Measurements from ENCODE around the gene TMEM108. TPM values are rescaled to one million over a fixed set of nuclear protein-coding genes. Genes with fewer than 3 reads are reported as not detected.

Gene TMEM108
- polyA plus RNA-seq, 1 donor (not counting 4 experiments of a cell fraction or from before 2014, with no cell fraction given): not detected

DNA sequence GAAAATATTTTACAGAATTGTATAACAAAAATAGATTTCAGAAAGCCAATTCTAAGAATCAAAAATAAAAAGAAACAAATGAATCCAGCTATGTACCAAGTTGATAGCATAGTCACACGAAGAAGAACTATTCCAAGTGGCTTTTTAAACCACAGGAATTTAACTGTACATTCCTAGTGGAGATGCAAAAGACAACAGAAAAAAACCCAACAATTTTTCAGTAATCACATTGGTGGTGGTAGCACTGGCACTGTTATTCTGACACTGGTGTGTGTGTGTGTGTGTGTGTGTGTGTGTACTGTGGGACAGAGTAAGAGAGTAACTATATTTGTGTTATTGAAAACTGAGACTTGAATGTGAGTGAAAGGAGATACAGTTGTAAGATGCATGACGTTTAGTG is 370.8 kb downstream of the TMEM108 start:
- H3K9me1 ChIP-seq (ENCODE audit: control insufficient read depth, extremely low read depth, insufficient read depth, low read length): no peaks in the 10 kb centered on the region
- H4K20me1 ChIP-seq (ENCODE audit: control insufficient read depth, extremely low read depth, insufficient read depth, low read length): no peaks in the 10 kb centered on the region
- H3K9me3 ChIP-seq (ENCODE audit: control insufficient read depth, low read depth, low read length): no peaks in the 10 kb centered on the region
- TF ChIP-seq CTCF (optimal IDR thresholded peaks at IDR 0.05 in 1 of 3, IDR thresholded peaks at IDR 0.05 in 1 of 3, conservative IDR thresholded peaks at IDR 0.05 in 1 of 3; ENCODE audit: extremely low read depth in 1 of 3, insufficient read depth in 2 of 3, low read length in 3 of 3) (no peak), EZH2 (IDR thresholded peaks at IDR 0.05; ENCODE audit: low read length) (no peak)
- H2AFZ ChIP-seq (ENCODE audit: control insufficient read depth, low read length): no peak overlapping the region
- no peak overlapping the region for H3K9ac ChIP-seq (ENCODE audit: control insufficient read depth, extremely low read depth, insufficient read depth, low read length)
- H3K36me3 ChIP-seq (ENCODE audit: control insufficient read depth in 2 of 2, extremely low read depth in 1 of 2, insufficient read depth in 2 of 2, low read length in 2 of 2): no peaks in the 10 kb centered on the region
- no peak overlapping the region for H3K27ac ChIP-seq (ENCODE audit: control insufficient read depth, insufficient read depth, low read length)
- FAIRE-seq (no peak), DNase-seq (ENCODE audit: low read depth, low spot score) (no peak)
- no peaks in the 10 kb centered on the region for H3K4me1 ChIP-seq (ENCODE audit: control insufficient read depth, extremely low read depth, insufficient read depth, low read length)
- dilution Hi-C loops (cut with MboI; ENCODE audit: extremely low pct_ligation_motif_present, low sequenced_read_pairs): no loop called here
- H3K27me3 ChIP-seq (ENCODE audit: control insufficient read depth, extremely low read depth, insufficient read depth, low read length): peaks cover 13% of the 10 kb centered on the region
- no peaks in the 10 kb centered on the region for H3K79me2 ChIP-seq (ENCODE audit: control insufficient read depth, insufficient read depth, low read length)
- H3K4me2 ChIP-seq (ENCODE audit: control insufficient read depth, extremely low read depth, insufficient read depth, low read depth, low read length): no peak overlapping the region
- H3K4me3 ChIP-seq (ENCODE audit: control insufficient read depth in 2 of 3, extremely low read depth in 1 of 3, insufficient read depth in 2 of 3, low read depth in 1 of 3, low read length in 3 of 3): no peak overlapping the region

DNA sequence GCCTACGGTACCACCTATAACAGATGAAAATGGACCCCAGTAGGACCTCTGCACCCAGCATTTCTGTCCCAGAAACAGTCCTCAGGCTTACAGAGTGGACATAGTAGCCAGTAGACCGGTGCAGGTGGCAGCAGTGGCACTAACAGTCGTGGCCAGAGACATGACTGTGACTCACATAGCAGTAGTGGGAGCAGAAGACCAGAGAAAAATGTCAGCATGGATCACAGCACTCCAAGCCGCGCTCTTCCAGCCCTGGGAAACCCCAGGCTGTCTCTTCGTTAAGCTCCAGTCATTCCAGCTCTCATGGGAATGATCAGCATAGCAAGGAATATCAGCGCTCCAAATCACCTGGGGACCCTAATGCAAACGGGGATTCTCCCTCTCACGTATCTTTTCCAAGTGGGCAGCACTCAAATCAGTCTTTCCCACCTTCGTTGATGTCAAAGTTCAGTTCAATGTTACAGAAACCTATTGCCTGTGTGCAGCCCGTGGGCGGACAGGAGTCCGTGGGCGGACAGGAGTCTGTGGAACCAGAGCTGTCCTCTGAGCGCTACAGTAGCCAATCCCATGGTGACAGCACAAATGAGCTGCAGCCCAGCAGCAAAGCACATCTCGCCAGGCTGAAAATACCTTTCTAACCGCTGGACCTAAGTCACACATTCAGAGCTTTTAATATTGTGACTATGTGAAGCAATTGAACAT is 372.2 kb downstream of the TMEM108 start:
- DNase-seq (ENCODE audit: low read depth, low spot score): no peak
- TF ChIP-seq CTCF (optimal IDR thresholded peaks at IDR 0.05 in 1 of 3, IDR thresholded peaks at IDR 0.05 in 1 of 3, conservative IDR thresholded peaks at IDR 0.05 in 1 of 3; ENCODE audit: extremely low read depth in 1 of 3, insufficient read depth in 2 of 3, low read length in 3 of 3) (no peak), EZH2 (IDR thresholded peaks at IDR 0.05; ENCODE audit: low read length) (no peak)
- dilution Hi-C loops (cut with MboI; ENCODE audit: extremely low pct_ligation_motif_present, low sequenced_read_pairs): no loop called here

More for the DNA sequence above, 372.2 kb downstream of the TMEM108 start:
- Histone ChIP-seq H2AFZ (ENCODE audit: control insufficient read depth, low read length) (no peak overlapping the region), H3K36me3 (ENCODE audit: control insufficient read depth in 2 of 2, extremely low read depth in 1 of 2, insufficient read depth in 2 of 2, low read length in 2 of 2) (no peaks in the 10 kb centered on the region), H3K4me1 (ENCODE audit: control insufficient read depth, extremely low read depth, insufficient read depth, low read length) (no peaks in the 10 kb centered on the region), H3K4me2 (ENCODE audit: control insufficient read depth, extremely low read depth, insufficient read depth, low read depth, low read length) (no peak overlapping the region), H3K4me3 (ENCODE audit: control insufficient read depth in 2 of 3, extremely low read depth in 1 of 3, insufficient read depth in 2 of 3, low read depth in 1 of 3, low read length in 3 of 3) (no peak overlapping the region), H3K27ac (ENCODE audit: control insufficient read depth, insufficient read depth, low read length) (no peak overlapping the region), H3K9me3 (ENCODE audit: control insufficient read depth, low read depth, low read length) (no peaks in the 10 kb centered on the region), H3K9ac (ENCODE audit: control insufficient read depth, extremely low read depth, insufficient read depth, low read length) (no peak overlapping the region), H3K79me2 (ENCODE audit: control insufficient read depth, insufficient read depth, low read length) (no peaks in the 10 kb centered on the region), H4K20me1 (ENCODE audit: control insufficient read depth, extremely low read depth, insufficient read depth, low read length) (no peaks in the 10 kb centered on the region), H3K27me3 (ENCODE audit: control insufficient read depth, extremely low read depth, insufficient read depth, low read length) (peaks cover 13% of the 10 kb centered on the region), H3K9me1 (ENCODE audit: control insufficient read depth, extremely low read depth, insufficient read depth, low read length) (no peaks in the 10 kb centered on the region)
- no peak for FAIRE-seq

Data from keratinocyte (primary cell).